Measurements from ENCODE around the gene BMP8A. TPM values are rescaled to one million over a fixed set of nuclear protein-coding genes. Genes with fewer than 3 reads are reported as not detected.

BMP8A gene
- total RNA-seq, 1 experiment from 2014 or later: 4.1 TPM

GRCh38 chr1:39564941-39565340 is 73.5 kb downstream of the BMP8A start (continued):
- TF ChIP-seq EGR1 (IDR thresholded peaks at IDR 0.05; ENCODE audit: low read depth): no peak
- TF ChIP-seq RAD21 (IDR thresholded peaks at IDR 0.05; ENCODE audit: low read depth): no peak
- no peak for TF ChIP-seq CEBPB (IDR thresholded peaks at IDR 0.05; ENCODE audit: low read depth)
- no peak for TF ChIP-seq SRF (IDR thresholded peaks at IDR 0.05; ENCODE audit: low read depth)
- TF ChIP-seq ATF3 (IDR thresholded peaks at IDR 0.05): no peak
- TF ChIP-seq, protein P1, sequence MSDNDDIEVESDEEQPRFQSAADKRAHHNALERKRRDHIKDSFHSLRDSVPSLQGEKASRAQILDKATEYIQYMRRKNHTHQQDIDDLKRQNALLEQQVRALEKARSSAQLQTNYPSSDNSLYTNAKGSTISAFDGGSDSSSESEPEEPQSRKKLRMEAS (IDR thresholded peaks at IDR 0.05): no peak

DNA sequence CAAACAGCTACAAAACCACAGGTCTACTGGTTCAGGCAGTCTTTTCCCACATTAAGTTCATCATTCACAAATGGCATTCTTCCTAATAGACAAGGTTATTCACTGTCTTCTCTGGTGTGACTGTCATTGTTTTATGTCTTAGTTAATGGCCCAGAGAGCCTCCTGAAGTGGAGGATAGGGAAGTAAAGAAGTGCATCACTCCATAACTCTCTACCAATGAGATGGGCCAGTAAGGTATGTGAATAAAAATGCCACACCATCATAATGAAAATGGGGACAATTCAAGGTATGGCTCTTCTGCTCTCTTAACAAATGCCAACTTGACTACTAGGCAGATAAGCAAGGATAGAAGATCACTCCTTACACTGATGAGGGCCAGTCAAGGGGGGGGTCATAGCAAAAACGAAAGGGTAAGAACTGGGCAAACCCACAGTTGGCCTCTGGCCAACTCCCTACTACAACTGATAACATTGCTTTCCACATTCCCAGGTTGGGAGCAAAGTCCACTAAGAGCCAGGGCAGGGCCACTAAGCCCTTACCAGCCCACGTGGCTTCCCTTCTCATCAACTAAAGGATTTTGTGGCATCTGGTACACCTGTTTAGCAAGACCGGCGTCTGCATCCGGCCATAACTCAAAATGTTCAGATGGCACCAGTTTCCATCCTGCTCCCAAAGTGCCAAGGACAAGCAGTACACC is 75.2 kb downstream of the BMP8A start:
- peaks cover 52% of the 10 kb centered on the region; the same call in 1 of the 2 replicates for H4K20me1 ChIP-seq (ENCODE audit: insufficient read depth)
- H2AFZ ChIP-seq (ENCODE audit: low read depth, low read length, poor library complexity, severe bottlenecking): no peak overlapping the region
- RAD21 ChIA-PET (ENCODE audit: low non-redundant PET in 1 of 2, low total read pairs in 2 of 2, uncharacterized antibody in 2 of 2, unreplicated experiment in 2 of 2): no interaction called here
- no peak for DNase-seq (ENCODE audit: low read depth, low spot score)
- no peaks in the 10 kb centered on the region for H3K9me2 ChIP-seq (ENCODE audit: insufficient read depth)
- POLR2A ChIA-PET: no interaction called here
- H3K4me1 ChIP-seq (ENCODE audit: control insufficient read depth in 1 of 2, insufficient read depth in 2 of 2, low read length in 2 of 2): no peaks in the 10 kb centered on the region
- H3K4me2 ChIP-seq (ENCODE audit: low read length): no peak overlapping the region
- TF ChIP-seq EGR1 (IDR thresholded peaks at IDR 0.05; ENCODE audit: low read depth) (no peak), YY1 (IDR thresholded peaks at IDR 0.05; ENCODE audit: extremely low read depth, insufficient replicate concordance, low read depth, low read length) (no peak), JUND (IDR thresholded peaks at IDR 0.05) (no peak), SRF (IDR thresholded peaks at IDR 0.05; ENCODE audit: low read depth) (no peak), ZNF274 (IDR thresholded peaks at IDR 0.05; ENCODE audit: low read depth, low read length) (no peak), SP1 (IDR thresholded peaks at IDR 0.05; ENCODE audit: low read depth) (no peak), EZH2 (IDR thresholded peaks at IDR 0.05) (no peak), EZH2phosphoT487 (IDR thresholded peaks at IDR 0.05; ENCODE audit: borderline replicate concordance) (no peak), ZFX (IDR thresholded peaks at IDR 0.05) (no peak), POLR2A (IDR thresholded peaks at IDR 0.05; ENCODE audit: borderline replicate concordance, extremely low read depth, insufficient read depth, insufficient read length) (no peak), CBX3 (IDR thresholded peaks at IDR 0.05; ENCODE audit: low read depth) (no peak), ATF3 (IDR thresholded peaks at IDR 0.05) (no peak), FOSL1 (IDR thresholded peaks at IDR 0.05; ENCODE audit: low read depth) (no peak), POLR2AphosphoS5 (IDR thresholded peaks at IDR 0.05; ENCODE audit: low read depth, low read length) (no peak)
- TF ChIP-seq, protein P2, sequence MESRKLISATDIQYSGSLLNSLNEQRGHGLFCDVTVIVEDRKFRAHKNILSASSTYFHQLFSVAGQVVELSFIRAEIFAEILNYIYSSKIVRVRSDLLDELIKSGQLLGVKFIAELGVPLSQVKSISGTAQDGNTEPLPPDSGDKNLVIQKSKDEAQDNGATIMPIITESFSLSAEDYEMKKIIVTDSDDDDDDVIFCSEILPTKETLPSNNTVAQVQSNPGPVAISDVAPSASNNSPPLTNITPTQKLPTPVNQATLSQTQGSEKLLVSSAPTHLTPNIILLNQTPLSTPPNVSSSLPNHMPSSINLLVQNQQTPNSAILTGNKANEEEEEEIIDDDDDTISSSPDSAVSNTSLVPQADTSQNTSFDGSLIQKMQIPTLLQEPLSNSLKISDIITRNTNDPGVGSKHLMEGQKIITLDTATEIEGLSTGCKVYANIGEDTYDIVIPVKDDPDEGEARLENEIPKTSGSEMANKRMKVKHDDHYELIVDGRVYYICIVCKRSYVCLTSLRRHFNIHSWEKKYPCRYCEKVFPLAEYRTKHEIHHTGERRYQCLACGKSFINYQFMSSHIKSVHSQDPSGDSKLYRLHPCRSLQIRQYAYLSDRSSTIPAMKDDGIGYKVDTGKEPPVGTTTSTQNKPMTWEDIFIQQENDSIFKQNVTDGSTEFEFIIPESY (IDR thresholded peaks at IDR 0.05; ENCODE audit: extremely low read depth, insufficient replicate concordance, low read length): no peak
- TF ChIP-seq, protein P3, sequence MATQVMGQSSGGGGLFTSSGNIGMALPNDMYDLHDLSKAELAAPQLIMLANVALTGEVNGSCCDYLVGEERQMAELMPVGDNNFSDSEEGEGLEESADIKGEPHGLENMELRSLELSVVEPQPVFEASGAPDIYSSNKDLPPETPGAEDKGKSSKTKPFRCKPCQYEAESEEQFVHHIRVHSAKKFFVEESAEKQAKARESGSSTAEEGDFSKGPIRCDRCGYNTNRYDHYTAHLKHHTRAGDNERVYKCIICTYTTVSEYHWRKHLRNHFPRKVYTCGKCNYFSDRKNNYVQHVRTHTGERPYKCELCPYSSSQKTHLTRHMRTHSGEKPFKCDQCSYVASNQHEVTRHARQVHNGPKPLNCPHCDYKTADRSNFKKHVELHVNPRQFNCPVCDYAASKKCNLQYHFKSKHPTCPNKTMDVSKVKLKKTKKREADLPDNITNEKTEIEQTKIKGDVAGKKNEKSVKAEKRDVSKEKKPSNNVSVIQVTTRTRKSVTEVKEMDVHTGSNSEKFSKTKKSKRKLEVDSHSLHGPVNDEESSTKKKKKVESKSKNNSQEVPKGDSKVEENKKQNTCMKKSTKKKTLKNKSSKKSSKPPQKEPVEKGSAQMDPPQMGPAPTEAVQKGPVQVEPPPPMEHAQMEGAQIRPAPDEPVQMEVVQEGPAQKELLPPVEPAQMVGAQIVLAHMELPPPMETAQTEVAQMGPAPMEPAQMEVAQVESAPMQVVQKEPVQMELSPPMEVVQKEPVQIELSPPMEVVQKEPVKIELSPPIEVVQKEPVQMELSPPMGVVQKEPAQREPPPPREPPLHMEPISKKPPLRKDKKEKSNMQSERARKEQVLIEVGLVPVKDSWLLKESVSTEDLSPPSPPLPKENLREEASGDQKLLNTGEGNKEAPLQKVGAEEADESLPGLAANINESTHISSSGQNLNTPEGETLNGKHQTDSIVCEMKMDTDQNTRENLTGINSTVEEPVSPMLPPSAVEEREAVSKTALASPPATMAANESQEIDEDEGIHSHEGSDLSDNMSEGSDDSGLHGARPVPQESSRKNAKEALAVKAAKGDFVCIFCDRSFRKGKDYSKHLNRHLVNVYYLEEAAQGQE (IDR thresholded peaks at IDR 0.05; ENCODE audit: low read depth): no peak
- no peak overlapping the region for H3K9ac ChIP-seq (ENCODE audit: low read length)
- no peaks in the 10 kb centered on the region for H3K27me3 ChIP-seq (ENCODE audit: insufficient read depth, low read length)
- H3K79me2 ChIP-seq (ENCODE audit: insufficient read depth, low read length): peaks cover 98% of the 10 kb centered on the region
- no peak for ATAC-seq
- no peak overlapping the region for H3K4me3 ChIP-seq (replicated peaks in 1 of 2; ENCODE audit: low read depth in 1 of 2, low read length in 2 of 2)
- intact Hi-C loops (cut with micrococcal nuclease): no loop called here
- no TSS peak for BruUV-seq (replicated peaks)
- no peaks in the 10 kb centered on the region for H3K9me3 ChIP-seq (ENCODE audit: control insufficient read depth in 1 of 2, insufficient read depth in 1 of 2, low read depth in 1 of 2, low read length in 2 of 2)
- CTCF ChIA-PET: no interaction called here
- H3K36me3 ChIP-seq (ENCODE audit: control insufficient read depth in 1 of 2, insufficient read depth in 2 of 2, low read length in 2 of 2): peaks cover 91 to 95% of the 10 kb centered on the region in 2 experiments
- no peak overlapping the region for H3K27ac ChIP-seq (ENCODE audit: low read depth, low read length)

Measured in HCT116 (cell line).